ENCODE data around the gene TACC2.

DNA sequence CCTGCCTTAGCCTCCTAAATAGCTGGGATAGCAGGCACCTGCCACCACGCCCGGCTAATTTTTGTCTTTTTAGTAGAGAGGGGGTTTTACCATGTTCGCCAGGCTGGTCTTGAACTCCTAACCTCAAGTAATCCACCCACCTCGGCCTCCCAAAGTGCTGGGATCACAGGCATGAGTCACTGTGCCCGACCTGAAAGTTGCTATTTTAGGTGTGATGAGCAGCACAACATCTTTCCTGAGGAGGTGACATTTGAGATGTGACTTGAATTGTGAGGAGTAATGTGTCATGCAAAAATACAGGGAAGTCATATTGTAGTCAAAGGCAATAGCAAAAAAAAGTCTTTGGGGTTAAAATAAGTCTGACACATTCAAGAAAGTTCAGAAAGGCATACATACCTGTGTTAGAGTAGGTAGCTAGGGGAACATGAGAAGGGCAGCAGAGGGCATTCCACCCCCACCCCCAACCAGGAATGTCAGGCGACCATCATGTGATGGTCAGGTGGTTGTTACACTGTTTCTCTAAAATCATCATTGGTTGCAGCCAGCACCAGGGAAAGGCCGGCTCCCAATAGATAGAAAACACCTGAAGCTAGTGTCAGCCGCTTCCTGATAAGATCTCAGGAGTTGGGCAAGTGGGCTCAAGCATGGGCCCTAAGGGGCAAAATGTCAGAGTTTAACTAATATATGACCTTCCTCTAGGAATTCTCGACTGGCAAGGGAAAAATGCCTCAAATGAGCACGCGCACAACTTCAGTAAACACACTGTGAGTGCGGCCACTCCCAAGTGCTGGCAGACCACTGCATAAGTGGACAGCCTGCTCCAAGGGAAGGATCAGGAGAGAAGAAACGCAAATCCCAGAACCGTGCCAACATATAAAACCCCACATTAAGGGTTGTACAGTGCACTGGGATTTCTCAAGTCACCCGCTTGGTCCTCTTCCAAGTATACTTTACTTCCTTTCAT is at the start of gene TACC2:
- TF ChIP-seq, protein P1, sequence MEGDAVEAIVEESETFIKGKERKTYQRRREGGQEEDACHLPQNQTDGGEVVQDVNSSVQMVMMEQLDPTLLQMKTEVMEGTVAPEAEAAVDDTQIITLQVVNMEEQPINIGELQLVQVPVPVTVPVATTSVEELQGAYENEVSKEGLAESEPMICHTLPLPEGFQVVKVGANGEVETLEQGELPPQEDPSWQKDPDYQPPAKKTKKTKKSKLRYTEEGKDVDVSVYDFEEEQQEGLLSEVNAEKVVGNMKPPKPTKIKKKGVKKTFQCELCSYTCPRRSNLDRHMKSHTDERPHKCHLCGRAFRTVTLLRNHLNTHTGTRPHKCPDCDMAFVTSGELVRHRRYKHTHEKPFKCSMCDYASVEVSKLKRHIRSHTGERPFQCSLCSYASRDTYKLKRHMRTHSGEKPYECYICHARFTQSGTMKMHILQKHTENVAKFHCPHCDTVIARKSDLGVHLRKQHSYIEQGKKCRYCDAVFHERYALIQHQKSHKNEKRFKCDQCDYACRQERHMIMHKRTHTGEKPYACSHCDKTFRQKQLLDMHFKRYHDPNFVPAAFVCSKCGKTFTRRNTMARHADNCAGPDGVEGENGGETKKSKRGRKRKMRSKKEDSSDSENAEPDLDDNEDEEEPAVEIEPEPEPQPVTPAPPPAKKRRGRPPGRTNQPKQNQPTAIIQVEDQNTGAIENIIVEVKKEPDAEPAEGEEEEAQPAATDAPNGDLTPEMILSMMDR (conservative IDR thresholded peaks at IDR 0.05; ENCODE audit: low read depth in 2 of 2): no peak
- TF ChIP-seq, protein P2, sequence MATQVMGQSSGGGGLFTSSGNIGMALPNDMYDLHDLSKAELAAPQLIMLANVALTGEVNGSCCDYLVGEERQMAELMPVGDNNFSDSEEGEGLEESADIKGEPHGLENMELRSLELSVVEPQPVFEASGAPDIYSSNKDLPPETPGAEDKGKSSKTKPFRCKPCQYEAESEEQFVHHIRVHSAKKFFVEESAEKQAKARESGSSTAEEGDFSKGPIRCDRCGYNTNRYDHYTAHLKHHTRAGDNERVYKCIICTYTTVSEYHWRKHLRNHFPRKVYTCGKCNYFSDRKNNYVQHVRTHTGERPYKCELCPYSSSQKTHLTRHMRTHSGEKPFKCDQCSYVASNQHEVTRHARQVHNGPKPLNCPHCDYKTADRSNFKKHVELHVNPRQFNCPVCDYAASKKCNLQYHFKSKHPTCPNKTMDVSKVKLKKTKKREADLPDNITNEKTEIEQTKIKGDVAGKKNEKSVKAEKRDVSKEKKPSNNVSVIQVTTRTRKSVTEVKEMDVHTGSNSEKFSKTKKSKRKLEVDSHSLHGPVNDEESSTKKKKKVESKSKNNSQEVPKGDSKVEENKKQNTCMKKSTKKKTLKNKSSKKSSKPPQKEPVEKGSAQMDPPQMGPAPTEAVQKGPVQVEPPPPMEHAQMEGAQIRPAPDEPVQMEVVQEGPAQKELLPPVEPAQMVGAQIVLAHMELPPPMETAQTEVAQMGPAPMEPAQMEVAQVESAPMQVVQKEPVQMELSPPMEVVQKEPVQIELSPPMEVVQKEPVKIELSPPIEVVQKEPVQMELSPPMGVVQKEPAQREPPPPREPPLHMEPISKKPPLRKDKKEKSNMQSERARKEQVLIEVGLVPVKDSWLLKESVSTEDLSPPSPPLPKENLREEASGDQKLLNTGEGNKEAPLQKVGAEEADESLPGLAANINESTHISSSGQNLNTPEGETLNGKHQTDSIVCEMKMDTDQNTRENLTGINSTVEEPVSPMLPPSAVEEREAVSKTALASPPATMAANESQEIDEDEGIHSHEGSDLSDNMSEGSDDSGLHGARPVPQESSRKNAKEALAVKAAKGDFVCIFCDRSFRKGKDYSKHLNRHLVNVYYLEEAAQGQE (IDR thresholded peaks at IDR 0.05; ENCODE audit: unreplicated experiment): no peak
- TF ChIP-seq EZH2 (IDR thresholded peaks at IDR 0.05; ENCODE audit: low read depth, unreplicated experiment): no peak
- no peak for TF ChIP-seq EZH2phosphoT487 (IDR thresholded peaks at IDR 0.05; ENCODE audit: unreplicated experiment)
- TF ChIP-seq POLR2AphosphoS5 (IDR thresholded peaks at IDR 0.05; ENCODE audit: low read depth): no peak
- no peak for TF ChIP-seq ZNF114 (CRISPR knock-in tag; IDR thresholded peaks at IDR 0.05)
- TF ChIP-seq CREB1 (CRISPR knock-in tag; IDR thresholded peaks at IDR 0.05; ENCODE audit: low read depth): no peak
